ENCODE measurements around the gene CYB561D2. TPM values are rescaled to one million over a fixed set of nuclear protein-coding genes. Genes with fewer than 3 reads are reported as not detected.

The CYB561D2 gene
- total RNA-seq, 1 donor from 2014 or later, result 11.0 TPM

GRCh38 chr3:50358911-50359759 is 8.5 kb downstream of the CYB561D2 start, which contains the start of gene TMEM115:
TSS of gene TMEM115 (minus strand) at chr3:50359521. CDS start at chr3:50359063, 458 bp downstream.
- FAIRE-seq, result peak; percentile 57
- peak; percentile 98 to 99 for DNase-seq (ENCODE audit: low spot score in 2 of 2)

- DNase-seq (ENCODE audit: low spot score in 2 of 2) (no peak), FAIRE-seq (no peak)
These were observed 9.1 kb downstream of the CYB561D2 start for GRCh38 chr3:50359760-50360110.

DNA sequence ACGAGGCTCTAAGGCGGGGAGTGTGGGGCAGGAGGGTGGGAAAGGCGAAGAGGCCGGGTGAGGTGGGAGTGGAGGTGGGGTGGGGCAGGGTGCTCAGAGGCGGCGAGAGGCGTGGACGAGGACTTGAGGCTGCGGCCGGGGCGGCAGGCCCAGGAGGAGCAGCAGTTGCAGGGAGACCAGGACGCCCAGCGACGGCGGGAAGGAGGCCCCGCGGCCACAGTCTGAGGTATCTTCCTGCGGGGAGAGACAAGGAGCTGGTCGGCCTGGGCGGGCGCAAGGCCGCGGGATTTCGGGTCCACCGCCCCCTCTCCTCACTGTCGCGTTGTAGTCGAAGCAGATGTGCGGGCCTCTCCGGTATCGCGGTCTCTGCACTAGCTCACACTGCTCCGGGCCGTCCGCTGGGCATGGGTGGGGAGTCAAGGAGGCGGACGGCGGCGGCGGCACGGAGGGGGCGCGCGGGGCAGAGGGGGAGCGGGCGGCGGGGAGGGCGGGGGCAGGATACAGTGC is 14.0 kb downstream of the CYB561D2 start:
- FAIRE-seq, result no peak
- DNase-seq (ENCODE audit: low spot score in 2 of 2), result no peak

DNA sequence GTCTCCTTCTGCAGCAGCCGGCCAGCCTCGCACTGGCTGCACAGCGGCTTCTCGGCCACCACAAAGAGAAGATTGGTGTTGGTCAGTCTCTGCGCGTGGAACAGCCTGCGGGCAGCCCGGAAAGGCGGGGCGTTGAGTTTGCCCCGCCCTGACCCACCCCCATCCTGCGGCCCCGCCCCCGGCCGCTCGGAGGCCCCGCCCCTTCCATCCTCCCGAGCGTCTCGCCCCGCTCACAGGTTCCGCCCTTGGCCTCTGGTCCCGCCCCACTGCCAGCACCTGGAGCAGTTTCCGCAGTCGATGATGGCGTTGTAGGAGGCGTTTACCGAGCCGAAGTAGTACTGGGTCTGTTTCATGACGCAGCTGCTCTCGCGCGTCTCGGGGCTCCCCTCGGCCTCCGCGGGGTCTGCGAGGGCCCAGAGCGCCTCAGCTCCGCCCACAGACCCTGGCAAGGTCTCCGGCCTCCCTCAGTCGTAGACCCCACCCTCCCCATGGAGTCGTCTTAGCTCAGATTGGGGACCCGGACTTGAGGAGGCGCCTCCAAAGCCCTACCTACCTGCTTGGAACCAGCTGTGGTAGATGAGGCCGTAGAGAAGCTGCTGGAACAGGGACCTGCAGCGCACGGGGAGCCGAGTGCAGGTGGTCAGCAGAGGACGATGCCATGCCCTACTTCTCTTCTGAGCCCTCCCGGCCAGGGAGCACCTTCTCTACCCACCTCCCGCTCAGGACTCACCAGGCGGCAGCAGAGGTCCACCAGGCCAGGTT is 14.6 kb downstream of the CYB561D2 start:
- peak; percentile 80 to 96 for DNase-seq (ENCODE audit: low spot score in 2 of 2)
- FAIRE-seq, result no peak

- FAIRE-seq (no peak), DNase-seq (ENCODE audit: low spot score in 2 of 2) (no peak)
These were observed 15.2 kb downstream of the CYB561D2 start for GRCh38 chr3:50365842-50366220.

- FAIRE-seq, result no peak
- DNase-seq (ENCODE audit: low spot score in 2 of 2), result no peak
These were observed 18.5 kb downstream of the CYB561D2 start for GRCh38 chr3:50369012-50369670.

- no peak for DNase-seq (ENCODE audit: low spot score in 2 of 2)
These were observed 19.9 kb downstream of the CYB561D2 start for GRCh38 chr3:50370594-50370993.

DNA sequence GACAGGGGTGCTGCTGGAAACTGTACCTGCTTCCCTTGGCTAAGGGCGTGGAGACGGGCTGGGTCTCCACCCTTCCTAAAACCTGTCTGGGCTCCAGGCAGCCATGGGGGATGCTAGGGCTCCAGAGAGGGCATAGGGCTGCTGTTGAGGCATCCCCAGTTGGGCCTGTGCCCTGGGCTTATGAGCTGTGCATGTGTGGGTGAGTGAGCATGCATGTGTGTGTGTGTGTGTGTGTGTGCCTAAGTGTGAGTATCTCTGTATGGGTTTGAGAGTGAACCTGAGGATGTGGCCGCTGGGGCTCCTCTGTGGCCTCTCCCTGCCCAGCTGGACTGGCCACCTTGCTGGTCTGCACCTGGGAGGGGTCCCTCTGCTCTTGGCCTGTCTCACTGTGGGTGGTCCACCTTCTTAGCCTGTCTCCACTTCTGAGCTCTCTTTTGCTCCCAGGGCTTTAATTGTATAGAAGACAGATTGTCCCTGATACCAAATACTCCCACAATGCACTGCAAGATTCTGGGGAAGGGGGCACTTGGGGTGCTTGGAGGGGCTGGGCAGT is 20.5 kb downstream of the CYB561D2 start:
- DNase-seq (ENCODE audit: low spot score in 2 of 2), result no peak
- no peak for FAIRE-seq

More at GRCh38 chr3:50370594-50370993, 19.9 kb downstream of the CYB561D2 start:
- no peak for FAIRE-seq

DNA sequence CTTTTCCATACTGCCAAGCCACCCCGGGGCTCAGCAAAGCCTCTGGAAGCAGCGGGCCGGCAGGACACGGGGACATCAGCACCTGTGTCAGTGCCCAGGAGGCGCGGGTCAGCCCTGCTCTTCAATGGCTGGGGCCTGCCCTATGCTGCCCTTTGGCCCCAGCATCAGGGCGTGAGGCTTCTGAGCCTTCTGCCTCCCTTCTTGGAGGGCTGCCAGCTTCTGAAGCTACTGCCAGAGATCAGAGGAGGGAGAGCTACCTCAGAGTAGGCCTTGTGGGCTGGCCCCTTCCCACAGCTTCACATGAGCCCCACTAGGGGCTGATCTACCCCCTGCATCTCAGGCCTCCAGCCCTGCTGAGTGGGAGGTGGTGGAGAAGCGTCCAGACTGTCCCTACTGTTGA is 21.7 kb downstream of the CYB561D2 start:
- no peak for DNase-seq (ENCODE audit: low spot score in 2 of 2)
- no peak for FAIRE-seq

DNA sequence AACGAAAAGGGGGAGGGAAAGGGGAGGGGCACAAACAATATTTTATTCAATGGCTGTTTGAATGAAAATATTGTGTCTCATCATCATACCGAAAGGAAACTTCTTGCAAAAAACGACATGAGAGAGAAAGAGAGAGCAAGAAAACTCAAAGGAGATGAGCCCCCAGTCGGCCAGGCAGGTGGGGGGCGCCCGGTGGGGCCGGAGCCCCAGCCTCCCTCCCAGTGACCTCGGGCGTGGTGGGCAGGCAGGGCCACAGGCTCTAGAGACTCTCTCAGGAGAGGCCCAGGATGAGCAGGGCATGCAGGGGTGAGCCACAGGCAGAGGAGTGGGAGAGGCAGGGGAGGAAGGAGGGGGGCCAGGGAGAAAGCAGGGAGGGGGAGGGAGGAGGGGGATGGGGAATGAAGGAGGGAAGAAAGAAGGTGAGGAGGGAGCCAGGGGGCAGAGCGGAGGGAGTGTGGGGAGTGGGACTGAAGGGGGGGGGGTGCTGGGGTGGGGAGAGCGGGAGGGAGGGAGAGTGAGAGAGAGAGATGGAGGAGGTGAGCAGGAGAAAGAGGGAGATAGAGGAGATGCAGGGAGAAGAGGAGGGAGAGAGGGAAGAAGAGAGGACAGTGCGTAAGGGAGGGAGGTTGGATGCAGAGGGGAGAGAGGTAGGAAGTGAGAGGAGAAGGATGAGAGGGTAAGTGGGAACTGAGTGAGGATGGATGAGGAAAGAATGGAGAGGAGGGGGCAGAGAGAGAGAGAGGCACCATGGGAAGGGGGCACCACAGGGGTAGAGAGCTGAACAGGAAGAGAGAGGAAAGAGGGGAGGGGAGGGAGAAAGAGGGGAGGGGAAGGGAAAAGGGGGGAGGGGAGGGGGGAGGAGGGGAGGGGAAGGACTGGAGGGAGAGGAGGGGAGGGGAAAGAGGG is 22.7 kb downstream of the CYB561D2 start:
- DNase-seq (ENCODE audit: low spot score in 2 of 2) (no peak), FAIRE-seq (no peak)

GRCh38 chr3:50374363-50375257 is 23.9 kb downstream of the CYB561D2 start:
- FAIRE-seq, result no peak
- no peak for DNase-seq (ENCODE audit: low spot score in 2 of 2)

GRCh38 chr3:50375258-50375931 is 24.7 kb downstream of the CYB561D2 start:
- DNase-seq (ENCODE audit: low spot score in 2 of 2) (no peak), FAIRE-seq (no peak)

GRCh38 chr3:50378024-50378423 is 27.4 kb downstream of the CYB561D2 start:
- FAIRE-seq (no peak), DNase-seq (ENCODE audit: low spot score in 2 of 2) (no peak)

GRCh38 chr3:50378757-50379156 is 28.1 kb downstream of the CYB561D2 start:
- FAIRE-seq, result no peak
- no peak for DNase-seq (ENCODE audit: low spot score in 2 of 2)

DNA sequence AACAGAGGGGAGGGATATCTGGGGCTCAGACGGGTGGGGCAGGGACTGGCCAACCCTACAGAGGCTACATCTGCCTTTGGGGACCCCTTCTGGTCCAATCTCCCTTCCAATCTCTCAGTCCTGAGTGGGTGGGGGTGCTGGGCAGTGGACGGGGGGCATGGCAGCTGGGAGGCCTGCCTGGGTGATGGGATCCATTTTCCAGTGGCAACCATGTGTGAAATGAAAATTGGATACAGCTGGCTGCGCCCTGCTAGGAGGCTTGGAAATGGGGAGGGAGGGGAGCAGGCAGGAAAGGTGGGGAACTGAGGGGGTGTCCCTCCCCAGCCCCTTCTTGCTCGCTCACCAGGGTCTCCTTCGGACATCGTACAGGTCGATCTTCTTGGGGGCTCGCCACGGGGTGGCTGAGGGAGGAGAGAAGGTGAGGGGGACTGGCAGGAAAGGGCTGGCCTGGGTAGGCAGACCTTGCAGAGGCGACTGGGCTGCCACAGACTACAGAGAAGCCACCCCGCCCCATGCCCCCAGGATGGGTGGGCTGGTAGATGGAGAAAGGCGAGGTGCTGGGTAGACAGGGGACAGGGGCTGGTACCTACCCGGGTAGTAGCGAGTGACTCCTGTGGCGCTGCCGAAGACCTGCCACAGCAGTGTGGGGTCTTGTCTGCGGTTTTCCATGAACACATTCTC is 29.9 kb downstream of the CYB561D2 start:
- DNase-seq (ENCODE audit: low spot score in 2 of 2), result no peak
- FAIRE-seq, result no peak

- DNase-seq (ENCODE audit: low spot score in 2 of 2), result no peak
- no peak for FAIRE-seq
These were observed 30.7 kb downstream of the CYB561D2 start for GRCh38 chr3:50381383-50381782.

DNA sequence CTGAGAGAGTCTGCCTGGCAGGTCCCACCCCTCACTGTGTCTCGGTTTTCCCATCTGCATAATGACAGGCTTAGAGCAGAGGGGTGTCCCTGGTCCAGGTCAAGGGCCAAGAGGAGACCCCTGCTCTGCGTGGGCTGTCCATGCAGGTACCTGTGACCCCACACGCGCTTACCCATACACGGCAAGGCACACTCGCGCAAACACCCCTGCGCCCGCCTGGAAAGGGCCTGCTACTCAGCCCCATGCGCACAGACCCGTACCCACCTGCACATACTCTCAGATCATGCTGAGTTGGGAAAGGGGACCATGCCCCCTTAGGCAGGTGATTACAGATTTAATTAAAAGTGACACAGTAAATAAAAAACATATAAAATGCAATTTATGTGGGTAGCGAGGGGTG is 32.1 kb downstream of the CYB561D2 start:
- DNase-seq (ENCODE audit: low spot score in 2 of 2) (no peak), FAIRE-seq (no peak)
